ENCODE results near the gene EP400.
"Not testable (repeated sequence)": the region's sequence is repeated elsewhere in the genome, so short reads cannot be mapped to it uniquely, and the experiment has no call there.

The EP400 gene

DNA sequence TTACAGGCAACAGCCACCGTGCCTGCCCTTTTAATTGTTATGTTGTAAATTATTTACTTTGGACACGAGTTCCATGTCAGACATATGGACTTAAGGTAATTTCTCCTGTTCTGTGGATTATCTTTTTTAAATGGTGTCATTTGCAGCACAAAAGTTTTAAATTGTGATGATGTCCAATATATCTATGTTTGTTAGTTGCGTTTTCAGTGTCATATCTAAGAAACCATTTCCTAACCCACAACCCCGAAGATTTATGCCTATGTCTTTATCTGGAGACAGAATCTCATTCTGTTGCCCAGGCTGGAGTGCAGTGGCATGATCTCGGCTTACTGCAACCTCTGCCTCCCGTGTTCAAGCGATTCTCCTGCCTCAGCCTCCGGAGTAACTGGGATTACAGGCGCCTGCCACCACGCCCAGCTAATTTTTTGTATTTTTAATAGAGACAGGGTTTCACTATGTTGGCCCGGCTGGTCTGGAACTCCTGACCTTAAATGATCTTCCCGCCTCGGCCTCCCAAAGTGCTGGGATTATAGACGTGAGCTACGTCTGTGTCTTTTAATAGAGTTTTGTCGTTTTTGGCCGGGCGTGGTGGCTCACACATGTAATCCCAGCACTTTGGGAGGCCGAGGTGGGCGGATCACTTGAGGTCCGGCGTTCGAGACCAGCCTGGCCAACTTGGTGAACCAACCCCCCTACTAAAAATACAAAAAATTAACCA lies 870 bp upstream of the EP400 start:
- DNase-seq, result not testable (repeated sequence)

DNA sequence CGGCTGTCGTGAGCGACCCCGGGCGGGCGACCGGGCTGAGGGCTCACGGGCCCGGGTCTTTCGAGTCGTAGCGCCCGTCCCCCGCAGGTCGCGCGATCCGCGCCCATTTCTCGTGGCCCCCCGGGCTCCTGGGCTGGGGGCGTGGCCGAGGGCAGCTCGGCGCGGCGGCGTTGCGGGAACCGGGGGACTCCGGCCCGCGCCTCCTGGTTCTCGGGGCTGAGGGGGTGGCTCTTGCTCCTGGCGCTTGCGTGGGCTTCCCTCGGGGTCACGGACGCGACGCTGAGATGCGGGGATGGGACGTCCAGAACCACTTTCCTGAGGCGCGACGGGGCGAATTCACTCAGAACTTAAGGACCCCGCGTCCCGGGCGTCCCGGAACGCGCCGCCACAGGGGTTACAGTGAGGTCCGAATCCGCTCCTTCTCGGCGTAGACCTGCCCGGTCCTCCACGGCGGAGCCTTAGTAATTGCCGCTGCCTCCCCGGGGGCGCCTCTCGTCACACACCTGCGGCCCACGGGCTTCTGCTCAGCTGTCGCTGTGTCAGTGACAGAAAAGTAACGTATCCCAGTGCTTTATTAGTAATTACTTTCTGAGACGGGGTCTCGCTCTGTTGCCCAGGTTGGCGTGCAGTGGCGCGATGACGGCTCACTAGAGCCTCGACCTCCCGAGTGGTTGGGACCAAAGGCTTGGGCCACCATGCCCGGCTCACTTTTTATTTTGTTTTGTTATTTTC lies 606 bp downstream of the EP400 start:
- peak; percentile 33 for DNase-seq

DNA sequence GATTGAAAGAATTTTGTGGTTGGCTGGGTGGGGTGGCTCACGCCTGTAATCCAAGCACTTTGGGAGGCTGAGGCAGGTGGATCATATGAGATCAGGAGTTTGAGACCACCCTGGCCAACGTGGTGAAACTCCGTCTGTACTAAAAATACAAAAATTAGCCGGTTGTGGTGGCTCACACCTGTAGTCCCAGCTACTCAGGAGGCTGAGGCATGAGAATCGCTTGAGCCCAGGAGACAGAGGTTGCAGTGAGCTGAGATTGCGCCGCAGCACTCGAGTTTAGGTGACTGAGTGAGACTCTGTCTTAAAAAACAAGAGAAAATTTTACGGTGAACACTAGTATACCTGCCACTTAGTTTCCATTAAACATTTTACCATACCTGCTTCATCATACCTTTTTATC lies 4.1 kb downstream of the EP400 start:
- not testable (repeated sequence) for DNase-seq

DNA sequence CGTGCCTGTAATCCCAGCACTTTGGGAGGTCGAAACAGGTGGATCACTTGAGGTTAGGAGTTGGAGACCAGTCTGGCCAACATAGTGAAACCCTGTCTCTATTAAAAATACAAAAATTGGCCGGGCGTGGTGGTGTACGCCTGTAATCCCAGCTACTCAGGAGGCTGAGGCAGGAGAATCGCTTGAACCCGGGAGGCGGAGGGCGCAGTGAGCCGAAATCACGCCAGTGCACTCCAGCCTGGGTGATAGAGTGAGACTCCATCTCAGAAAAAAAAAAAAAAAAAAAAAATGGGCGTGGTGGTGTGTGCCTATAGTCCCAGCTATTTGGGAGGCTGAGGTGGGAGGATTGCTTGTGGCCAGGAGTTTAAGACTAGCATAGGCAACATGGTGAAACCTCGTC lies 4.7 kb downstream of the EP400 start:
- not testable (repeated sequence) for DNase-seq

DNA sequence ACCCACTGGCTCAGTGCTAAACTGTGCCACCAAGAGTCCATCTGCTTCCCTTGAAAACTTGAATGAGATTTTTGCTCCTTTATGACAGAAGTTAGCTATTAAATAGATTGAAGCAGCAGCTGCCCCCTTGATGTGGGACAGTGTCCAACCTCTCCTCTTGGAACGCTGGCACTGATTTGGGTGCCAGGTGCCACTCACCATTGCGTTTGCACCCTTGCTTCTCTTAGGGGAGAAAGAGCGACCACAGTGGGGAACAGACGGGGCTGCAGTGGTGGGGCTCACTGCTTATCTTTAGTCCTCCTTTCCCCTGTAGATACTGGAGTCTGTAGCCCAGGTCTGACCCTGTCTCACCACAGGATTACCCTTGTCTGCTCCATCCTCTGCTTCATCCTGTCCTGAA lies 9.4 kb downstream of the EP400 start:
- DNase-seq, result no peak

DNA sequence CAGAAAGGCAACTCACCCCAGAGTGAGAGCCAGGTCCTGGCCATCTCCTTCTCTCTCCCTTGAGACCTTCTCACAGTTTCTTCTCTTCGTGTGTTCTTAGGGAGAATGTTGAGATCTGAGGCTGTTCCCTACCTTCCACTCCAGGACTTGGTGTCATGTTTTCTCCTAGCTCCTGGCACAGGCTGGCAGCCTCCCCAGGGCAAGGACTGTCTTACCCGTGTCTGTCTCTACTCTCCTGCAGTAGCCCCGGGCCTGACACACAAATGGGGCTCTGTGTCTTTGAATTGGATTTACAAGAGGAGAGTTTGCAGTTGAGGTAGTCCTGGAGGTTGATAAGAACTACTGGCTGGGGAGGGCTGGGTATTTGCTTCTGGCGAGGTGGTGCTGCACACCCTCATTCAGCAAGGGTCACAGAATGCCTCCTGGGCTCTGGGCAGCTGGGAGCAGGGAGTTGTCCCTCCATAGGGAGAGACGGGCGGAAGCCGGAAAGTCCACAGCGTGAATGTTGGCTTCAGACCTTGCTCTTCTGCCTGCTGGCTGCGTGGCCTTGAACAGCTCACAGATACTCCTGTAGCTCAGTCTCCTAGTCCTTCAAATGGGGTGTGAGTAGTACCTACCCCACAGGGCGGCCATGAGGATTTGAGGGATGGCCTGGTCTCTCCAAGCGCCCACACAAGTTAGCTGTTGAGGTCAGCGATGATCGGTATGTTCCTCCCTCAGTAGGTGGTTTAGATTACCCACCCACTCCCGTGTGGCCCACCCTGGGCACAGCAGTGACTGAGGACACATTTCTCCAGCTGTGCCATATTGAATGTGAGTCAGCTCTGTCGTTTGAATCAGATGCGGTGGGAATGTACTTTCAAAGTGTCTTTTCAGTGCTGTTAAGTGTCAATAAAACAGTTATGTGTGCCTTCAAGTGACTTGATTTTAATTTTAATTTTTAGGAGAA lies 10.2 kb downstream of the EP400 start:
- DNase-seq, result no peak

DNA sequence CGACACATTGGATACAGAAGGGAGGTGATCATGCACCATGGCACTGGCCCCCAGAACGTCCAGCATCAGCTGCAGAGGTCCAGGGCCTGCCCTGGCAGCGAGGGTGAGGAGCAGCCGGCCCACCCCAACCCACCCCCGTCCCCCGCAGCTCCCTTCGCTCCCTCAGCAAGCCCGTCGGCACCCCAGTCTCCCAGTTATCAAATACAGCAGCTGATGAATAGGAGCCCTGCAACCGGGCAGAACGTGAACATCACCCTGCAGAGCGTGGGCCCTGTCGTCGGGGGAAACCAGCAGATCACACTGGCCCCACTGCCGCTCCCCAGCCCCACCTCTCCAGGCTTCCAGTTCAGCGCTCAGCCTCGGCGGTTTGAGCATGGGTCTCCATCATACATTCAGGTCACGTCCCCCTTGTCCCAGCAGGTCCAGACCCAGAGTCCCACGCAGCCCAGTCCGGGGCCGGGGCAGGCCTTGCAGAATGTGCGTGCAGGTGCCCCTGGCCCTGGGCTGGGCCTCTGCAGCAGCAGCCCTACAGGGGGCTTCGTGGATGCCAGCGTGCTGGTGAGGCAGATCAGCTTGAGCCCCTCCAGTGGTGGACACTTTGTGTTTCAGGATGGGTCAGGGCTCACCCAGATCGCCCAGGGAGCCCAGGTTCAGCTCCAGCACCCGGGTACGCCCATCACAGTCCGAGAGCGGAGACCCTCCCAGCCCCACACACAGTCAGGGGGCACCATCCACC lies 11.0 kb downstream of the EP400 start:
- DNase-seq, result not testable (repeated sequence)

DNA sequence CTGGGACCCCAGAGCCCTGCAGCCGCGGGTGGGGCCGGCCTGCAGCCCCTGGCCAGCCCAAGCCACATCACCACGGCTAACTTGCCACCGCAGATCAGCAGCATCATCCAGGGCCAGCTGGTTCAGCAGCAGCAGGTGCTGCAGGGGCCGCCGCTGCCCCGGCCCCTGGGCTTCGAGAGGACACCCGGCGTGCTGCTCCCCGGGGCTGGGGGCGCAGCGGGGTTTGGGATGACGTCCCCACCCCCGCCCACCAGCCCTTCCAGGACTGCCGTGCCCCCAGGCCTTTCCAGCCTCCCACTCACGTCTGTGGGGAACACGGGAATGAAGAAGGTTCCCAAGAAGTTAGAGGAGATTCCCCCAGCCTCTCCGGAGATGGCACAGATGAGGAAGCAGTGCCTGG lies 11.6 kb downstream of the EP400 start:
- not testable (repeated sequence) for DNase-seq

DNA sequence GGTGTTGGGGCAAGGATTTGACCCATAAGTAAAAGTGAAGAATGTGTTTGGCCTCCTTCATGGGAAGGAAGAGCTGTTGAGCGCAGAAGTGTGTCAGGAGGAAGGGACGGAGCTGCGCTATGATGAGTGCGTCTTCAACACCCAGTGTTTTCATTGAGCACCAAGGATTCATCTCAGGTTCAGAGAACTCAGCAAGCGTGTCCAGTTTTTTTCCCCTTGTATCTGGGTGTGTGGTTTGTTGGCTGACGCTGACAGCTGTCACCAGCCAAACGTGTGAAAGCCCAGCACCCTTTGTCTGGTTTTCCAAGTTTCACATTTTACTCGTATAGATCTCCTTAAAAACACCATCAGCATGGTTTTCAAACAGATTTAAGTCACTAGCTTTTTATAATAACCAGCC lies 12.3 kb downstream of the EP400 start:
- no peak for DNase-seq

DNA sequence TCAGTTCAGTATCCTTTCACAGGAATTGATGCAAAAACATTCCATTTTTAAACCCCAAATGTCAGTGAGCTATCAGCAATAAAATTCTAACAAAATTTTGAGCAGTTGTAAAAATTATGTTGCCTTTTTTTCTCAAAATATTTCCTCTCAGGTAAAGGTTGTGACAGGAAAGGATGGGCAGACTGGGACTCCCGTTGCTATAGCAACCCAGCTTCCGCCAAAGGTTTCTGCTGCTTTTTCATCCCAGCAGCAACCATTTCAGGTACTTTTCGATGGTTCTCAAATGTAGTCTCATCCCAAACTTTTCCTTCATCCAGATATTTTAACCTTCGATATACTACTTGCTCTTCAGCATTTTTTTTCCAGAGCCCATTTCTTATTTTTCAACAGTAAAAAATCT lies 13.6 kb downstream of the EP400 start:
- no peak for DNase-seq

DNA sequence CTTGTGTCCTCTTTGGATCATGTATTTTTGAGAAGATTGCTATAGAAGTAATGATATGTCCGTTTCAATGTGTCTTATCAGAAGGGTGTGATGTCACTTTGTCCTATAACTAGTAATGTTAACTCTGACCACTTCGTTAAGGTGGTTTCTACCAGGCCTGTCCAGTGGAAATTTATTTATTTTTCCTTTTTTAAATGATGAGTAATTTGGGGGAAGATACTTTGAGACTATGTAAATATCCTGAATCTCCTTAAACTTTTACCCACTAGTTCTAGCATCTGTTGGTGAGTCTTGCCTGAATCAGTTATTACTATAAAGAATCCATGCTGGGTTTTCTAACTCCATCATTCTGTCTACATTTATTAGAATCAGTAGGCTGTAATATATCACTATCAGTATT lies 15.3 kb downstream of the EP400 start:
- no peak for DNase-seq

DNA sequence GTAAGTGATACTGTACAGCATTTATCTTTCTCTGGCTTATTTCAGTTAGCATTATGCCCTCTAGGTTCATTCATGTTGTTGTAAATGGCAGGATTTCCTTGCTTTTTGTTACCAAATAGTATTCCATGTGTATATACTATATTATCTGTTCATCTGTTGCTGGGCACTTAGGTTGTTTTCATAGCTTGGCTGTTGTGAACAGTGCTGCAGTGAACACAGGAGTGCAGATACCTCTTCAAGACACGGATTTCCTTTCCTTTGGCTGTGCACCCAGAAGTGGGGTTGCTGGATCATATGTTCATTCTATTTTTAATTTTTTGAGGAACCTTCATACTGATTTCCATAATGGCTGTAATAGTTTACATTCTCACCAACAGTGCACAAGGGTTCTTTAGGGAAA lies 21.5 kb downstream of the EP400 start:
- no peak for DNase-seq

DNA sequence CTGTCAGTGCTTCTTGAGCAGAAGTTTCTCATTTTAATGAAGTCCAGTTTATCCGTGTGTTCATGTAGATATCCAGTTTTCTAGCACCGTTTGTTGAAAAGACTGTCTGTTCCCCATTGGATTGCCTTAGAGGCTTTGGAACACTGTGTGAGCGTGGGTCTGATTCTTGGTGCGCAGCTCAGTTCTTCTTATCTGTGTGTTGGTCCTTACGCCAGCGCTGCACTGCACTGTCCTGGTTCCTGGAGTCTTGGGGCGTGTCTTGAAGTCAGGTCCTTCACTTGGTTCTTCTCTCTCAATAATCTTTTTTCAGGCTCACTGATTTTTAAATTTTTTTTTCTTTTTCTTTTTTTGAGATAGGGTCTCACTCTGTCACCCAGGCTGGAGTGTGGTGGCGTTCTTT lies 25.5 kb downstream of the EP400 start:
- no peak for DNase-seq

DNA sequence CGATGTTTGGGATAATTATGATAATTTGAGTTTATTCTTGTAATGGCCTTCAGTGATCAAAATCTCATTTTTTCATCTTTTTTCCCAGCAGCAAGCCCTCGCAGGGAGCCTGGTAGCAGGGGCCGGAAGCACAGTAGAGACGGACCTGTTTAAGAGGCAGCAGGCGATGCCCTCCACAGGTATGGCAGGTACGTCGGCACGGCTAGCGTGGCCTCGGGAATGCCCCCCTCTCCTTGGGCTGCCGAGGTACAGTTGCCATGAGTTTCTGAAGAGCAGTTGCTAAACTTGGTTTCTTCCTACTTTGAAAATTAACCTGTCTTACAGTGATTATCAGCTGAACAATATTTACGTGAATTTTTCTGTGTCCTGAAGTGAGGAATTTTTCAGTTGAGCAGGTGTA lies 29.9 kb downstream of the EP400 start:
- no peak for DNase-seq

DNA sequence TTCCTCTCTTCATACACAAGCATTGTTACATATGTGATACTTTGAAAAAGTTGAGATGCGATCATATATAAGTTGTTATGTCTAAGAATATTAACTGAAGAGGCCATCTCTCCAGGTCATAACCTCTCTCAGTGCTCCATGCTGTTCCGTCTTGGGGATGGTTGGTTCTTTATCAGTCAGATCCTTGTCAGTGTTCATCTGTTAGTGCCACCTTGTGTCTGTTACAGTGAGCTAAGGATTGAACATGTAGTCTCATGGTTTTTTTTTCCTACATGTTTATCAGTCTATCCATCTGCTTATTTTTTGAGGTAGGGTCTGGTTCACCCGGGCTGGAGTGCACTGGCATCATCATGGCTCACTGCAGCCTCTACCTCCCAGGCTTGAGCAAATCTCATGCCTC lies 30.5 kb downstream of the EP400 start:
- DNase-seq, result no peak

DNA sequence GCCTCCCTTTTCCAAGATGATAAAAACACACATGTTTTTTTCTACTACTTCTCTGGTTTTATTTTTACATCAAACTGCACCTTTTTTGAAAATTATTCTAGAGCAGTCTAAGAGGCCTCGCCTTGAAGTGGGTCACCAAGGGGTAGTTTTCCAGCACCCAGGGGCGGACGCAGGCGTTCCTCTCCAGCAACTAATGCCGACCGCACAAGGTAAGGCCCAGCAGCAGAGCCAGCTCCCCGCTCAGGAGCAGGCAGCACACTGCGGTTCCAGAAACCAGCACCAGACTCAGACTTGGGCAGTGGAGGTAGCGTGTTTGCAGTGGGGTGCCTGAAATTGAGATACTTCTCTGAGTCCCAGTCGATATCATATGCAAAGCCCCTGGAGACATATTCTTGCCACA lies 31.6 kb downstream of the EP400 start:
- no peak for DNase-seq

DNA sequence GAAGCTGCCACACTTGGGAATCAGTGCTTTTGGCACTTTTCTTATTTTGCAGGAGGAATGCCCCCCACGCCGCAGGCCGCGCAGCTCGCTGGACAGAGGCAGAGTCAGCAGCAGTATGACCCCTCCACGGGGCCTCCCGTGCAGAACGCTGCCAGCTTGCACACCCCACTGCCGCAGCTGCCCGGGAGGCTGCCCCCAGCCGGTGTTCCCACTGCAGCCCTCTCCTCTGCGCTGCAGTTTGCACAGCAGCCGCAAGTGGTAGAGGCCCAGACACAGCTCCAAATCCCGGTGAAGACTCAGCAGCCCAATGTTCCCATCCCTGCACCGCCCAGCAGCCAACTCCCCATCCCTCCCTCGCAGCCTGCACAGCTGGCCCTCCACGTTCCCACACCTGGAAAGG lies 32.3 kb downstream of the EP400 start:
- DNase-seq, result no peak

DNA sequence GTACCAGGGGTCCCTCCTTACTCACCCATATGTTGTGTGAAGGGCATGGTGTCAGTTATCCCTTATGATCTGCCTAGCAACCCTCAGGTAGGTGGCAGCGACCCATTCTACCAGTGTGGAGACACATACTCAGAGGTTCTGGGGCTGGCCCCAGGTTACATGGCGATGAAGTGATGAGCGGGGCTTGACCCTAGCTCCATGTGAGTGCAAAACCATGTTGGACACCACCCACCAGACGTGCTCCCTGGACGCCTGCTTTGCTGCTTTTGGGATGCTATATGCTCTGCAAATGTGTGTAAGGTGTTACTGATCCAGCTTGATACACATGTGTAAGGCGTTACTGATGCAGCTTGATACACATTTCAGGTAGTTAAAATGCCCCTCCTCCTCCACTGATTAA lies 33.3 kb downstream of the EP400 start:
- DNase-seq, result no peak

DNA sequence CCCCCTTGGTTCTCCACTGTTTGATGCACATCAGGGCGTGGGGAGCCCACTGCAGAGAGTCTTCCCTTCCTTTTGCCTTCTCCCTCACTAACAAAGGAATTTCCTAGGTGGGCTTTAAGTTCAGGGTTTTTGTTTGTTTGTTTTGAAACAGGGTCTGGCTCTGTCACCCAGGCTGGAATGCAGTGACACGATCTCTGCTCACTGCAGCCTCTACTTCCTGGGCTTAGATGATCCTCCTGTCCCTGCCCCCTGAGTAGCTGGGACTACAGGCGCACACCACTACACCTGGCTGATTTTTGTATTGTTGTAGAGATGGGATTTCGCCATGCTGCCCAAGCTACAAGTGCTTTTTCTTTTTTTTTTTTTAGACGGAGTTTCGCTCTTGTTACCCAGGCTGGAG lies 33.8 kb downstream of the EP400 start:
- no peak for DNase-seq

DNA sequence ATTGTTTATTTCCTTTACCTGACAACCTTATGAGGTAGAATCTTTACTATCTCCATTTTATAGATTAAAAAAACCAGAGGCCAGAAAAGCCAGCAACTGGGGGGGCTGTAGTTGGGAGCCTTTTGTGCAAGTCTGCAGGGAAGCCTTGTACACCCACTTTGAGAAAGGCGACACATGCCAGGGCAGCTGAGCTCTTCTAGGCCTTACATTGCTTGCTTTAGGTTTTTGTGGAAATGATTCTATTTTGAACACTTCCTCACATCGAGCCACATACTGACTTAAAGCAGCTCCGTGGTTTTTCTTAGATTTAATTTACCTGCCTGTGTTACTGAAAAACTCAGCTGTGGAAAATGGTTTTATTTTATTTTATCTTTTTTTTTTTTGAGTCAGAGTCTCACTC lies 34.6 kb downstream of the EP400 start:
- DNase-seq, result no peak

DNA sequence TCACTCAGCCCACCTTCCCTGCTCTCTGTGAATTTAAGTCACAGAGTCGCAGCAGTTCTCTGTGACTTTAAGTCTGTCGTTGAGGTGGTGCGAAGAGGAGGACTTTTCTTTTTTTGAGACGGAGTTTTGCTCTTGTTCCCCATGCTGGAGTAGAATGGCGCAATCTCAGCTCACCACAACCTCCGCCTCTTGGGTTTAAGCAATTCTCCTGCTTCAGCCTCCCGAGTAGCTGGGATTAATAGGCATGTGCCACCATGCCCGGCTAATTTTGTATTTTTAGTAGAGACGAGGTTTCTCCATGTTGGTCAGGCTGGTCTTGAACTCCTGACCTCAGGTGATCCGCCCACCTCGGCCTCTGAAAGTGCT lies 35.8 kb downstream of the EP400 start:
- DNase-seq, result not testable (repeated sequence)

DNA sequence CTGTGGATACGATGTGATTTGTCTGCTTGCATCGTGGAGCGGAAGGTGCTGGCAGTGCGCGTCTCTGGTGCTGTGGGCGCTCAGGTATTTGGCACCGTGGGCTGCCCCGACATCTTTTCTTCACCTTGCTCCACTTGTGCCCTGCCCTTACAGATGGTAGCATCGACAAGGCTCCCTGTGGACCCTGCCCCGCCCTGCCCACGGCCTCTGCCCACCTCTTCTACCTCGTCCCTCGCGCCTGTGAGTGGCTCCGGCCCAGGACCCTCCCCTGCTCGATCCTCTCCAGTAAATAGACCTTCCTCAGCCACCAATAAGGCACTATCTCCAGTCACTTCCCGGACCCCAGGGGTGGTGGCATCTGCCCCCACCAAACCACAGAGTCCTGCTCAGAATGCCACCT lies 36.6 kb downstream of the EP400 start:
- DNase-seq, result no peak

DNA sequence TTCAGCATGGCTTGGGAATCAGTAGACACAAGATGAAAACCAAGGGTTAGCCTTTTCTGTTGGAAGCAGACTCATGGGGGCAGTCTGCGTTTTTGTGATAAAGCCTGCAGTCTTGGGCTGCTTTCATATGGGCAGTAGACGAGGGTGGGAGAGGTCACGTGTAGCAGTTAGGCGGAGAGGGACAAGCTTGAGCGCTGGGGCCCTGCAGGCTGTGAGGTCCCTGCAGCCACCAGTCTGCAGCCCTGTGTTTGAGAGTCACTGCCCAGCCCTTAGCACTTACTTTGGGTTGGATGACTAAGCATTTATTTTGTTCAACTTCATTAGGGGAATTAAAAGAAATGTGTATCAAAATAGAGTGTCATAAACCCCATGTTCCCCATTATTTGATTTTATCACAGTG lies 37.2 kb downstream of the EP400 start:
- no peak for DNase-seq

Measured in RPMI8226 (cell line).